ENCODE data around the gene HTR2B. TPM values are rescaled to one million over a fixed set of nuclear protein-coding genes. Genes with fewer than 3 reads are reported as not detected.

The HTR2B gene
- total and polyA plus RNA-seq, 2 donors (not counting 1 experiment from before 2014, with no cell fraction given), result 12.6 to 92.5 TPM

GRCh38 chr2:231113489-231113888 lies 11.4 kb downstream of the HTR2B start:
- peaks cover 16% of the 10 kb centered on the region for H3K4me1 ChIP-seq (ENCODE audit: control insufficient read depth, extremely low read depth, insufficient read depth, low read length)
- no peak for TF ChIP-seq CTCF (conservative IDR thresholded peaks at IDR 0.05 in 1 of 2, IDR thresholded peaks at IDR 0.05 in 1 of 2; ENCODE audit: low read depth in 1 of 2, low read length in 2 of 2)
- no peak for TF ChIP-seq EZH2 (IDR thresholded peaks at IDR 0.05; ENCODE audit: low read length, missing control alignments)
- no peaks in the 10 kb centered on the region for H3K9me3 ChIP-seq (ENCODE audit: control insufficient read depth, insufficient read depth, low read depth, low read length)
- peaks cover 7% of the 10 kb centered on the region for H3K36me3 ChIP-seq (ENCODE audit: control insufficient read depth, insufficient read depth, low read length)
- peaks cover 3% of the 10 kb centered on the region for H3K79me2 ChIP-seq (ENCODE audit: control insufficient read depth, insufficient read depth, low read length)
- peak in 1 of 2 donors; percentile 45 for DNase-seq (ENCODE audit: low read depth in 2 of 2)
- H4K20me1 ChIP-seq (ENCODE audit: control insufficient read depth, extremely low read depth, insufficient read depth, low read length), result no peaks in the 10 kb centered on the region
- H3K27me3 ChIP-seq (ENCODE audit: control insufficient read depth, insufficient read depth, low read length), result no peaks in the 10 kb centered on the region
- H2AFZ ChIP-seq (ENCODE audit: low read length), result no peak overlapping the region
- H3K4me2 ChIP-seq (ENCODE audit: extremely low read depth, insufficient read depth, low read length), result no peak overlapping the region
- H3K4me3 ChIP-seq (replicated peaks in 1 of 4; ENCODE audit: control extremely low read depth in 1 of 4, insufficient read depth in 1 of 4, low read depth in 3 of 4, low read length in 4 of 4), result no peak overlapping the region
- H3K9ac ChIP-seq (ENCODE audit: insufficient read depth, low read length), result no peak overlapping the region
- no peak overlapping the region for H3K27ac ChIP-seq (ENCODE audit: insufficient read depth, low read length)

- Histone ChIP-seq H3K27me3 (ENCODE audit: control insufficient read depth, insufficient read depth, low read length) (no peaks in the 10 kb centered on the region), H3K9ac (ENCODE audit: insufficient read depth, low read length) (no peak overlapping the region), H3K27ac (ENCODE audit: insufficient read depth, low read length) (peak overlapping the region; percentile 47), H2AFZ (ENCODE audit: low read length) (no peak overlapping the region), H3K79me2 (ENCODE audit: control insufficient read depth, insufficient read depth, low read length) (peaks cover 3% of the 10 kb centered on the region), H3K9me3 (ENCODE audit: control insufficient read depth, insufficient read depth, low read depth, low read length) (no peaks in the 10 kb centered on the region), H3K4me1 (ENCODE audit: control insufficient read depth, extremely low read depth, insufficient read depth, low read length) (peaks cover 16% of the 10 kb centered on the region), H3K4me3 (replicated peaks in 1 of 4; ENCODE audit: control extremely low read depth in 1 of 4, insufficient read depth in 1 of 4, low read depth in 3 of 4, low read length in 4 of 4) (no peak overlapping the region), H3K4me2 (ENCODE audit: extremely low read depth, insufficient read depth, low read length) (peak overlapping the region; percentile 8), H4K20me1 (ENCODE audit: control insufficient read depth, extremely low read depth, insufficient read depth, low read length) (no peaks in the 10 kb centered on the region), H3K36me3 (ENCODE audit: control insufficient read depth, insufficient read depth, low read length) (peaks cover 7% of the 10 kb centered on the region)
- DNase-seq (ENCODE audit: low read depth in 2 of 2), result peak; percentile 71
- no peak for TF ChIP-seq CTCF (conservative IDR thresholded peaks at IDR 0.05 in 1 of 2, IDR thresholded peaks at IDR 0.05 in 1 of 2; ENCODE audit: low read depth in 1 of 2, low read length in 2 of 2)
- TF ChIP-seq EZH2 (IDR thresholded peaks at IDR 0.05; ENCODE audit: low read length, missing control alignments), result no peak
These were observed 12.9 kb downstream of the HTR2B start for GRCh38 chr2:231111987-231112386.

GRCh38 chr2:231110551-231110950 lies 14.3 kb downstream of the HTR2B start:
- no peak overlapping the region for H3K27ac ChIP-seq (ENCODE audit: insufficient read depth, low read length)
- no peaks in the 10 kb centered on the region for H4K20me1 ChIP-seq (ENCODE audit: control insufficient read depth, extremely low read depth, insufficient read depth, low read length)
- TF ChIP-seq CTCF (conservative IDR thresholded peaks at IDR 0.05 in 1 of 2, IDR thresholded peaks at IDR 0.05 in 1 of 2; ENCODE audit: low read depth in 1 of 2, low read length in 2 of 2) (peak; percentile 25 to 53), EZH2 (IDR thresholded peaks at IDR 0.05; ENCODE audit: low read length, missing control alignments) (no peak)
- H3K4me3 ChIP-seq (replicated peaks in 1 of 4; ENCODE audit: control extremely low read depth in 1 of 4, insufficient read depth in 1 of 4, low read depth in 3 of 4, low read length in 4 of 4), result no peak overlapping the region
- H3K27me3 ChIP-seq (ENCODE audit: control insufficient read depth, insufficient read depth, low read length), result no peaks in the 10 kb centered on the region
- DNase-seq (ENCODE audit: low read depth in 2 of 2), result peak; percentile 47 to 86
- no peak overlapping the region for H3K9ac ChIP-seq (ENCODE audit: insufficient read depth, low read length)
- H2AFZ ChIP-seq (ENCODE audit: low read length), result no peak overlapping the region
- peaks cover 16% of the 10 kb centered on the region for H3K4me1 ChIP-seq (ENCODE audit: control insufficient read depth, extremely low read depth, insufficient read depth, low read length)
- H3K36me3 ChIP-seq (ENCODE audit: control insufficient read depth, insufficient read depth, low read length), result peaks cover 7% of the 10 kb centered on the region
- H3K9me3 ChIP-seq (ENCODE audit: control insufficient read depth, insufficient read depth, low read depth, low read length), result no peaks in the 10 kb centered on the region
- no peak overlapping the region for H3K4me2 ChIP-seq (ENCODE audit: extremely low read depth, insufficient read depth, low read length)
- H3K79me2 ChIP-seq (ENCODE audit: control insufficient read depth, insufficient read depth, low read length), result peaks cover 3% of the 10 kb centered on the region

All from fibroblast of lung (primary cell).